Panc1 (cell line): Measurements from ENCODE around the gene RSPO3. TPM values are rescaled to one million over a fixed set of nuclear protein-coding genes. Genes with fewer than 3 reads are reported as not detected.
A peak's percentile ranks its signal among the peaks of the same experiment; 100 is the strongest.

ENCODE experiments used
- ATAC-seq: fragments of 200-7000 bp; cut with Tn5 transposase; 2 replicates; pipeline ENCODE4 v1.9.1; 2020; ENCODE audit warnings: mild to moderate bottlenecking, moderate library complexity
- Bru-seq: library from RNA; stranded (reverse); fragments of 400-500 nt; gene quantifications from one replicate; lab custom pipeline; 2021; lab: Mats Ljungman, UMichigan
- BruChase-seq, 2 experiments: library from RNA; stranded (reverse); fragments of 400-500 nt; gene quantifications; one replicate each; lab custom pipeline; 2021; lab: Mats Ljungman, UMichigan
- BruUV-seq: library from RNA; stranded (reverse); fragments of 400-500 nt; replicated peaks from 2 replicates; lab custom pipeline; 2021; lab: Mats Ljungman, UMichigan
- CTCF ChIA-PET: fragments of 300-600 bp; sonication (Branson Sonifier 250); formaldehyde crosslinking; loops from one replicate; lab custom pipeline; 2022; ENCODE audit warnings: antibody characterized with exemption; lab: Charles Lee
- POLR2A ChIA-PET: fragments of 300-600 bp; sonication (Branson Sonifier 250); formaldehyde crosslinking; loops from one replicate; lab custom pipeline; 2022; ENCODE audit warnings: antibody characterized with exemption; lab: Charles Lee
- DNase-seq: peaks from one replicate; pipeline ENCODE4 v3.0.0-alpha.2; 2010; ENCODE audit warnings: low read depth, low spot score
- H3K27ac ChIP-seq: 2 replicates; pipeline ENCODE4 v1.5.1; 2011; ENCODE audit warnings: mild to moderate bottlenecking, low read length, inconsistent platforms
- H3K27me3 ChIP-seq: fragments of 200-500 bp; sonication (Bioruptor generic); 2 replicates; pipeline ENCODE4 v1.6.0; 2014; ENCODE audit warnings: low read length, inconsistent platforms; ENCODE audit not compliant: control insufficient read depth, insufficient read depth
- H3K36me3 ChIP-seq: fragments of 200-500 bp; sonication (Bioruptor generic); 2 replicates; pipeline ENCODE4 v1.5.1; 2014; ENCODE audit warnings: inconsistent platforms, mild to moderate bottlenecking, low read length, moderate library complexity; ENCODE audit not compliant: control insufficient read depth, insufficient read depth
- H3K4me1 ChIP-seq: 2 replicates; pipeline ENCODE4 v1.5.1; 2011; ENCODE audit warnings: inconsistent platforms, mild to moderate bottlenecking, low read length, moderate library complexity; ENCODE audit not compliant: control insufficient read depth, insufficient read depth
- H3K4me3 ChIP-seq, 2 experiments: 2 replicates each; pipeline ENCODE4 v1.5.1; 2011 to 2012; ENCODE audit warnings: low read depth in 2 of 2, low read length in 2 of 2, mild to moderate bottlenecking in 2 of 2, inconsistent platforms in 1 of 2, moderate library complexity in 1 of 2
- H3K9me3 ChIP-seq: fragments of 200-500 bp; sonication (Bioruptor generic); 2 replicates; pipeline ENCODE4 v1.5.1; 2014; ENCODE audit warnings: low read depth, mild to moderate bottlenecking, inconsistent platforms, low read length, moderate library complexity; ENCODE audit not compliant: control insufficient read depth, insufficient read depth
- POLR2AphosphoS5 ChIP-seq: IDR thresholded peaks from 2 replicates; pipeline ENCODE4 v1.6.1; 2012; ENCODE audit warnings: mild to moderate bottlenecking, low read depth, low read length, moderate library complexity
- SIN3A ChIP-seq: IDR thresholded peaks from 2 replicates; pipeline ENCODE4 v1.6.1; 2012; ENCODE audit warnings: low read depth, mild to moderate bottlenecking, low read length, moderate library complexity, borderline replicate concordance; ENCODE audit not compliant: insufficient read depth
- TCF7L2 ChIP-seq: IDR thresholded peaks from 2 replicates; pipeline ENCODE4 v1.6.1; 2011; ENCODE audit warnings: mild to moderate bottlenecking, low read depth, low read length, inconsistent platforms
- in situ Hi-C: cut with HindIII; loops from 2 replicates; pipeline ENCODE4 v1.10.0; 2016; ENCODE audit warnings: low sequenced_read_pairs, low pct_unique_long_range_greater_than_20kb
- intact Hi-C: fragments of 100-400 bp; cut with micrococcal nuclease; formaldehyde crosslinking; loops from one replicate; pipeline ENCODE4 v1.10.0; 2022; ENCODE audit not compliant: unreplicated experiment
- long read RNA-seq: library from polyadenylated mRNA; unstranded; transcript quantifications from one replicate; pipeline ENCODE4 v2.0.0, GENCODE V29; 2021; ENCODE audit not compliant: unreplicated experiment
- polyA plus RNA-seq: library from polyadenylated mRNA; unstranded; fragments of >200 nt; gene quantifications from one replicate; pipeline ENCODE4 v1.2.1, GENCODE V29; 2012; ENCODE audit warnings: missing spikeins; ENCODE audit not compliant: insufficient read length
- total RNA-seq: library from RNA; stranded (reverse); gene quantifications from one replicate; pipeline ENCODE4 v1.2.1, GENCODE V29; 2021; ENCODE audit not compliant: unreplicated experiment
- TF ChIP-seq, protein P1 (sequence below), 2 experiments: IDR thresholded peaks; 2 replicates each; pipeline ENCODE4 v1.6.1; 2011 to 2012; ENCODE audit warnings: low read depth in 2 of 2, control low read depth in 1 of 2, low read length in 1 of 2, mild to moderate bottlenecking in 1 of 2, moderate library complexity in 1 of 2; ENCODE audit not compliant: insufficient read depth in 1 of 2
- TF ChIP-seq, protein P2 (sequence below): fragments of 450-650 bp; IDR thresholded peaks from 2 replicates; pipeline ENCODE4 v1.5.1; 2017; ENCODE audit warnings: mild to moderate bottlenecking

RSPO3 gene
- total RNA-seq (not detected), Bru-seq, nascent RNA (percentile 1 among the genes with signal in this experiment), BruChase-seq, experiment 1, labeled RNA remaining after a 2-hour chase (not detected), BruChase-seq, experiment 2, labeled RNA remaining after a 6-hour chase (percentile 4 among the genes with signal in this experiment)
- not detected for polyA plus RNA-seq
- long read RNA-seq: 0 reads

DNA sequence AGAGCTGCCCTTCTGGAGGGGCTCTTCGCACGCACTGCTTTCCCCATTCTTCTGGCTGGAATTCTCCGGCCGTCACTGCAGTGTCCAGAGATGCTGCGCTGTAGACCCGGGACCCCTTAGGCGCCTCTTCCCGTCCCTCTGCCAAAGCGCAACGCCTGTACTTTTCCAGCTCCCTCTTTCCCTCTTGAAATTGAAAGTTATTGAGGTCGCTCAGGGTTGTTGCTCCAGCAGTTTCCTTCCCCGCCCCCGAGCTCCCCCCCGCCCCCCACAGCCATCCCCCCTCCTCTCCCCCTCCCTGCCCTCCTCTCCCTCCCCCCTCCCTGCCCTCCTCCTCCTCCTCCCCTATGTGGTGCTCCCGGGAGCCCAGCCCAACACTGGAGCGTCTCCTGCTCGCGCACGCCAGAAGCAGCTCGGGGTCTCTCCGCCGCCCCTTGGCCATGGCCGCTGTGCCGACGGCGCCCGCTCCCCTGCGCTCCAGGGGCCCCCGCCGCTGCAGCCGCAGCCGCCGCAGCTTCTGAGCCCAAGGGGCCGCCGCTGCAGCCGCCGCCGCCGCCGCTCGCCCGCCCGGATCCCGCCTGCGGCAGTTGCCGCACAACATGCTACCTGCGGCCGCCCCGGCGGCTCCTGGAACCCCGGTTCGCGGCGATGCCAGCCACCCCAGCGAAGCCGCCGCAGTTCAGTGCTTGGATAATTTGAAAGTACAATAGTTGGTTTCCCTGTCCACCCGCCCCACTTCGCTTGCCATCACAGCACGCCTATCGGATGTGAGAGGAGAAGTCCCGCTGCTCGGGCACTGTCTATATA, at the start of gene RSPO3:
TSS of gene RSPO3 (plus strand) at position 374 of the 804 bp plus-strand sequence. CDS start 522 bp downstream, outside the sequence.
- TF ChIP-seq POLR2AphosphoS5 (no peak), SIN3A (no peak), TCF7L2 (no peak)
- TF ChIP-seq, protein P1, sequence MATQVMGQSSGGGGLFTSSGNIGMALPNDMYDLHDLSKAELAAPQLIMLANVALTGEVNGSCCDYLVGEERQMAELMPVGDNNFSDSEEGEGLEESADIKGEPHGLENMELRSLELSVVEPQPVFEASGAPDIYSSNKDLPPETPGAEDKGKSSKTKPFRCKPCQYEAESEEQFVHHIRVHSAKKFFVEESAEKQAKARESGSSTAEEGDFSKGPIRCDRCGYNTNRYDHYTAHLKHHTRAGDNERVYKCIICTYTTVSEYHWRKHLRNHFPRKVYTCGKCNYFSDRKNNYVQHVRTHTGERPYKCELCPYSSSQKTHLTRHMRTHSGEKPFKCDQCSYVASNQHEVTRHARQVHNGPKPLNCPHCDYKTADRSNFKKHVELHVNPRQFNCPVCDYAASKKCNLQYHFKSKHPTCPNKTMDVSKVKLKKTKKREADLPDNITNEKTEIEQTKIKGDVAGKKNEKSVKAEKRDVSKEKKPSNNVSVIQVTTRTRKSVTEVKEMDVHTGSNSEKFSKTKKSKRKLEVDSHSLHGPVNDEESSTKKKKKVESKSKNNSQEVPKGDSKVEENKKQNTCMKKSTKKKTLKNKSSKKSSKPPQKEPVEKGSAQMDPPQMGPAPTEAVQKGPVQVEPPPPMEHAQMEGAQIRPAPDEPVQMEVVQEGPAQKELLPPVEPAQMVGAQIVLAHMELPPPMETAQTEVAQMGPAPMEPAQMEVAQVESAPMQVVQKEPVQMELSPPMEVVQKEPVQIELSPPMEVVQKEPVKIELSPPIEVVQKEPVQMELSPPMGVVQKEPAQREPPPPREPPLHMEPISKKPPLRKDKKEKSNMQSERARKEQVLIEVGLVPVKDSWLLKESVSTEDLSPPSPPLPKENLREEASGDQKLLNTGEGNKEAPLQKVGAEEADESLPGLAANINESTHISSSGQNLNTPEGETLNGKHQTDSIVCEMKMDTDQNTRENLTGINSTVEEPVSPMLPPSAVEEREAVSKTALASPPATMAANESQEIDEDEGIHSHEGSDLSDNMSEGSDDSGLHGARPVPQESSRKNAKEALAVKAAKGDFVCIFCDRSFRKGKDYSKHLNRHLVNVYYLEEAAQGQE (IDR thresholded peaks at IDR 0.05; ENCODE audit: insufficient read depth in 1 of 2, low read depth in 2 of 2, low read length in 1 of 2): no peak
- TF ChIP-seq, protein P2, sequence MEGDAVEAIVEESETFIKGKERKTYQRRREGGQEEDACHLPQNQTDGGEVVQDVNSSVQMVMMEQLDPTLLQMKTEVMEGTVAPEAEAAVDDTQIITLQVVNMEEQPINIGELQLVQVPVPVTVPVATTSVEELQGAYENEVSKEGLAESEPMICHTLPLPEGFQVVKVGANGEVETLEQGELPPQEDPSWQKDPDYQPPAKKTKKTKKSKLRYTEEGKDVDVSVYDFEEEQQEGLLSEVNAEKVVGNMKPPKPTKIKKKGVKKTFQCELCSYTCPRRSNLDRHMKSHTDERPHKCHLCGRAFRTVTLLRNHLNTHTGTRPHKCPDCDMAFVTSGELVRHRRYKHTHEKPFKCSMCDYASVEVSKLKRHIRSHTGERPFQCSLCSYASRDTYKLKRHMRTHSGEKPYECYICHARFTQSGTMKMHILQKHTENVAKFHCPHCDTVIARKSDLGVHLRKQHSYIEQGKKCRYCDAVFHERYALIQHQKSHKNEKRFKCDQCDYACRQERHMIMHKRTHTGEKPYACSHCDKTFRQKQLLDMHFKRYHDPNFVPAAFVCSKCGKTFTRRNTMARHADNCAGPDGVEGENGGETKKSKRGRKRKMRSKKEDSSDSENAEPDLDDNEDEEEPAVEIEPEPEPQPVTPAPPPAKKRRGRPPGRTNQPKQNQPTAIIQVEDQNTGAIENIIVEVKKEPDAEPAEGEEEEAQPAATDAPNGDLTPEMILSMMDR: no peak
- intact Hi-C loops (no loop called here), in situ Hi-C loops (no loop called here)
- ChIA-PET CTCF (interaction anchor here (0.5 to 1.2 kb wide), 2 partner anchors 148 to 1092 kb away, joined by 3 to 10 read pairs; partner anchors contain the start of gene RNF146), POLR2A (no interaction called here)
- DNase-seq (no peak), ATAC-seq (peak; percentile 46)
- no peaks in the 10 kb centered on the region for H3K9me3 ChIP-seq
- no TSS peak for BruUV-seq
- H3K4me3 ChIP-seq: peak within 1 kb of the TSS; percentile 33 to 54
- peaks cover 60% of the 10 kb centered on the region for H3K27me3 ChIP-seq
- no peaks in the 10 kb centered on the region; the same call in 1 of the 2 replicates for H3K36me3 ChIP-seq
- H3K27ac ChIP-seq: no peak within 1 kb of the TSS
- H3K4me1 ChIP-seq: peaks cover 13% of the 10 kb centered on the region

DNA sequence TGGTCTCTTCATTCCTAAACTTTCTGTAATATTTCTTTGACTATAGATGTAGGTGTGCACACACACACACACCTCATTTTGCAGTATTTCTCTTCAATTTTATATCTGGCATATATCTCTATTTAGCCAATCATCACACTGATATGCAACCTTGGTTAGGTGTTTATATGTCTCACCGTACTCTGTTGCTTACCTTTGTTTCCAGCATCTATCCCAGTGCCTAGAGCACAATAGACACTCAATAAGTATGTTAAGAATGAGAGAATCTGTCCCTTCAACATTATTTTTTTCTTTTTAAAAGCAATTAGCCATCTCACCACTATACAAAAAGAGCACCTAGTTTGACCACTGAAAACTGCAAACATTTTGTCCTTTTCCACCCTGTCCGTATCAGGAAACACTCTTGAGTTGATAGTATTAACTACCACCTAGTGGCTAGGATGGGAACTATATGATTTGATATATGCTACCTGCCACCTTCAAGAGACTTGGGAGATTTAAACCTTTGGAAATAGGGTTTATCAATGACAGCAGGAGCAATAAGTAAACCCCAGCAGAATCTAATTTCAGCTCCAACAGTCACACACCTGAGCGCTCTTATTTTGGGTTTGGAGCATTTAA, 48.7 kb upstream of the RSPO3 start:
- ATAC-seq: peak; percentile 75; the same call in 1 of the 2 replicates
- TF ChIP-seq, protein P1 (IDR thresholded peaks at IDR 0.05; ENCODE audit: insufficient read depth in 1 of 2, low read depth in 2 of 2, low read length in 1 of 2): no peak
- TF ChIP-seq SIN3A: no peak
- TF ChIP-seq, protein P2: peak; percentile 50; the same call in 1 of the 2 replicates
- ChIA-PET CTCF (no interaction called here), POLR2A (no interaction called here)
- peaks cover 3% of the 10 kb centered on the region; the same call in 1 of the 2 replicates for H3K9me3 ChIP-seq
- no peak overlapping the region for H3K4me3 ChIP-seq
- H3K36me3 ChIP-seq: no peaks in the 10 kb centered on the region
- H3K27ac ChIP-seq: no peak overlapping the region
- intact Hi-C loops: no loop called here
- BruUV-seq: no TSS peak
- in situ Hi-C loops: no loop called here
- no peaks in the 10 kb centered on the region for H3K4me1 ChIP-seq
- no peaks in the 10 kb centered on the region for H3K27me3 ChIP-seq
- no peak for DNase-seq
